Activated B cell treated with CpG ODN at 0.5 μM for 24 hours (primary cell): Measurements from ENCODE around the gene SP2. TPM values are rescaled to one million over a fixed set of nuclear protein-coding genes. Genes with fewer than 3 reads are reported as not detected.
A peak's percentile ranks its signal among the peaks of the same experiment; 100 is the strongest.

Source experiments
- ATAC-seq: fragments of 200-7000 bp; cut with Tn5 transposase; one replicate; pipeline ENCODE4 v1.10.0; 2021; ENCODE audit warnings: low read depth, mild to moderate bottlenecking, moderate library complexity
- CTCF ChIA-PET: fragments of 350-600 bp; sonication (Branson Sonifier 250); formaldehyde crosslinking; loops from one replicate; lab custom pipeline; 2021; ENCODE audit warnings: antibody characterized with exemption; lab: Charles Lee
- POLR2A ChIA-PET: fragments of 350-600 bp; sonication (Branson Sonifier 250); formaldehyde crosslinking; loops from one replicate; lab custom pipeline; 2021; ENCODE audit warnings: antibody characterized with exemption; lab: Charles Lee
- DNase-seq: peaks from one replicate; pipeline ENCODE4 v3.0.0; 2022
- H3K27ac Mint-ChIP-seq: one replicate; pipeline ENCODE4 v1.8.0; 2020; ENCODE audit warnings: mixed read lengths
- H3K27me3 Mint-ChIP-seq: one replicate; pipeline ENCODE4 v1.8.0; 2021; ENCODE audit warnings: mixed read lengths
- H3K36me3 Mint-ChIP-seq: one replicate; pipeline ENCODE4 v1.8.0; 2021; ENCODE audit warnings: low read depth, mixed read lengths
- H3K4me1 Mint-ChIP-seq: one replicate; pipeline ENCODE4 v1.8.0; 2021; ENCODE audit warnings: mixed read lengths
- H3K4me3 Mint-ChIP-seq: one replicate; pipeline ENCODE4 v1.8.0; 2020; ENCODE audit warnings: mild to moderate bottlenecking, mixed read lengths
- H3K9me3 Mint-ChIP-seq: one replicate; pipeline ENCODE4 v1.8.0; 2020; ENCODE audit warnings: mixed read lengths
- intact Hi-C: fragments of 100-400 bp; cut with micrococcal nuclease; formaldehyde crosslinking; loops from one replicate; pipeline ENCODE4 v1.15.1; 2024
- total RNA-seq: library from RNA; stranded (reverse); gene quantifications from 2 replicates; pipeline ENCODE4 v1.2.3, GENCODE V29; 2022
- TF ChIP-seq, protein P1 (sequence below): fragments of 200-600 bp; IDR thresholded peaks from one replicate; pipeline ENCODE4 v1.8.0; 2022; ENCODE audit warnings: antibody characterized with exemption, mild to moderate bottlenecking

Gene SP2
- total RNA-seq, 1 donor from 2014 or later: 28.5 TPM

DNA sequence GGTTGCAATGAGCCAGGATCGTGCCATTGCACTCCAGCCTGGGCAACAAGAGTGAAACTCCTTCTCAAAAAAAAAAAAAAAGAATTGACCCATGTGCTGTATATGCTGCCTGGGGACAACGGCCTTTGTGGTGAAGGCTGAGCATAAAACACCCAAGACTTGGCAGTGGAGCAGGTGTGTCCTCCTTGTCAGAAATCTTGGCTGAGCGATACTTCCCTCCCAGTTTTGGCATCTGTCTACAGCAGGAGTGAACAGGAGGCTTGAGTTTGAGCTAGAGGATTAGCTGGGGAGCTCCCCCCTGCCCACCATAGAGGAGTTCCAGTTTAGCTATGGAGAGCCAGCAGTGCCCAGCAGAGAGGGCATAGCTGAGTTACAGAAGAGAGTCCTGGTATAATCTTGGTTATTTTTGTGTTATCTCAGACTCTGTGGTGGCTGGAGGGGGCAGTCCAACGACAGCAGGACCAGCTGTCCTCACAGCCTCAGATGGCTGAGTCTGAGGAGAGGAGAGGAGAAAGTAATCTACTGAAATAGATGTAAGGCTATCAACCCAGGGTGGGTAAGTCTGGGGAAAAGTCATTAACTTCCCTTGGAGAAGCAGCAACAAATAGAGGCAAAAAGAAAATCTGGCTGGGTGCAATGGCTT is 18.4 kb downstream of the SP2 start:
- Mint-ChIP-seq H3K4me1 (peaks cover 4% of the 10 kb centered on the region), H3K9me3 (no peaks in the 10 kb centered on the region), H3K4me3 (no peak overlapping the region), H3K27ac (peak overlapping the region; percentile 5), H3K27me3 (no peaks in the 10 kb centered on the region), H3K36me3 (peaks cover 56% of the 10 kb centered on the region)
- DNase-seq (no peak), ATAC-seq (no peak)
- ChIA-PET CTCF (no interaction called here), POLR2A (interaction anchor here (0.7 kb wide), 1 partner anchor 419 kb away, joined by 6 read pairs; no protein-coding TSS in a partner anchor)
- intact Hi-C loops: no loop called here
- TF ChIP-seq, protein P1, sequence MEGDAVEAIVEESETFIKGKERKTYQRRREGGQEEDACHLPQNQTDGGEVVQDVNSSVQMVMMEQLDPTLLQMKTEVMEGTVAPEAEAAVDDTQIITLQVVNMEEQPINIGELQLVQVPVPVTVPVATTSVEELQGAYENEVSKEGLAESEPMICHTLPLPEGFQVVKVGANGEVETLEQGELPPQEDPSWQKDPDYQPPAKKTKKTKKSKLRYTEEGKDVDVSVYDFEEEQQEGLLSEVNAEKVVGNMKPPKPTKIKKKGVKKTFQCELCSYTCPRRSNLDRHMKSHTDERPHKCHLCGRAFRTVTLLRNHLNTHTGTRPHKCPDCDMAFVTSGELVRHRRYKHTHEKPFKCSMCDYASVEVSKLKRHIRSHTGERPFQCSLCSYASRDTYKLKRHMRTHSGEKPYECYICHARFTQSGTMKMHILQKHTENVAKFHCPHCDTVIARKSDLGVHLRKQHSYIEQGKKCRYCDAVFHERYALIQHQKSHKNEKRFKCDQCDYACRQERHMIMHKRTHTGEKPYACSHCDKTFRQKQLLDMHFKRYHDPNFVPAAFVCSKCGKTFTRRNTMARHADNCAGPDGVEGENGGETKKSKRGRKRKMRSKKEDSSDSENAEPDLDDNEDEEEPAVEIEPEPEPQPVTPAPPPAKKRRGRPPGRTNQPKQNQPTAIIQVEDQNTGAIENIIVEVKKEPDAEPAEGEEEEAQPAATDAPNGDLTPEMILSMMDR: no peak

DNA sequence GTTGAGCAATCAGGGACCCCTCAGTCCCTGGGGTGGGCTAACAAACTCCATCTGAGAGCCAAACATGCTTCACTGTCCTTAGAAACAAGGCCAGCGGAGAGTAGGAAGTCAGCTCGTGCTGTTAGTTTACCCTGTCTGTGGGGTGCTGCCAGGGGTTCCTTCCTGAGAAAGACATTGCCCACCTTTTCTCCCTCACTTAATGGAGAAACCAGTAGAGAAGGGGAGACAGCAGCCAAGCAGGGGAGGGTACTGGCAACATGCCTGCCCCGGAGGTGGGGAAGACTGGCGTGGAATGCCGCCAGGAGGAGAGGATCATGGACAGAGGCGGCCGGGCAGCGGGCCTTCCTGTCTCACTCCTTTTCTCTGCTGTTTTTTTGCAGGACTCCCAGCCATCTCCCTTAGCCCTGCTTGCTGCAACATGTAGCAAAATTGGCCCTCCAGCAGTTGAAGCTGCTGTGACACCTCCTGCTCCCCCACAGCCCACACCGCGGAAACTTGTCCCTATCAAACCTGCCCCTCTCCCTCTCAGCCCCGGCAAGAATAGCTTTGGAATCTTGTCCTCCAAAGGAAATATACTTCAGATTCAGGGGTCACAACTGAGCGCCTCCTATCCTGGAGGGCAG is 19.9 kb downstream of the SP2 start:
- H3K9me3 Mint-ChIP-seq: no peaks in the 10 kb centered on the region
- ChIA-PET POLR2A (interaction anchor here (0.6 kb wide), 1 partner anchor 1718 kb away, joined by 12 read pairs; no protein-coding TSS in a partner anchor), CTCF (no interaction called here)
- TF ChIP-seq, protein P1: no peak
- H3K27ac Mint-ChIP-seq: no peak overlapping the region
- peaks cover 4% of the 10 kb centered on the region for H3K4me1 Mint-ChIP-seq
- intact Hi-C loops: no loop called here
- no peak overlapping the region for H3K4me3 Mint-ChIP-seq
- H3K27me3 Mint-ChIP-seq: no peaks in the 10 kb centered on the region
- peaks cover 54% of the 10 kb centered on the region for H3K36me3 Mint-ChIP-seq
- DNase-seq: no peak
- no peak for ATAC-seq

DNA sequence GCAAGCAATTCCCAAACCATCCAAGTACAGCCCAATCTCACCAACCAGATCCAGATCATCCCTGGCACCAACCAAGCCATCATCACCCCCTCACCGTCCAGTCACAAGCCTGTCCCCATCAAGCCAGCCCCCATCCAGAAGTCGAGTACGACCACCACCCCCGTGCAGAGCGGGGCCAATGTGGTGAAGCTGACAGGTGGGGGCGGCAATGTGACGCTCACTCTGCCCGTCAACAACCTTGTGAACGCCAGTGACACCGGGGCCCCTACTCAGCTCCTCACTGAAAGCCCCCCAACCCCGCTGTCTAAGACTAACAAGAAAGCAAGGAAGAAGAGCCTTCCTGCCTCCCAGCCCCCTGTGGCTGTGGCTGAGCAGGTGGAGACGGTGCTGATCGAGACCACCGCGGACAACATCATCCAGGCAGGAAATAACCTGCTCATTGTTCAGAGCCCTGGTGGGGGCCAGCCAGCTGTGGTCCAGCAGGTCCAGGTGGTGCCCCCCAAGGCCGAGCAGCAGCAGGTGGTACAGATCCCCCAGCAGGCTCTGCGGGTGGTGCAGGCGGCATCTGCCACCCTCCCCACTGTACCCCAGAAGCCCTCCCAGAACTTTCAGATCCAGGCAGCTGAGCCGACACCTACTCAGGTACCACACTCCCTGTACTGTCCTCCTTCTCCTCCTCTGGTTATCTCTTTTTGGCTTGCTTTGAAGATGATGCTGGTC is 20.6 kb downstream of the SP2 start:
- H3K36me3 Mint-ChIP-seq: peaks cover 59% of the 10 kb centered on the region
- DNase-seq: no peak
- peaks cover 3% of the 10 kb centered on the region for H3K4me1 Mint-ChIP-seq
- no peaks in the 10 kb centered on the region for H3K9me3 Mint-ChIP-seq
- POLR2A ChIA-PET: no interaction called here
- CTCF ChIA-PET: no interaction called here
- H3K4me3 Mint-ChIP-seq: no peak overlapping the region
- intact Hi-C loops: no loop called here
- H3K27ac Mint-ChIP-seq: no peak overlapping the region
- TF ChIP-seq, protein P1: no peak
- no peaks in the 10 kb centered on the region for H3K27me3 Mint-ChIP-seq
- no peak for ATAC-seq

DNA sequence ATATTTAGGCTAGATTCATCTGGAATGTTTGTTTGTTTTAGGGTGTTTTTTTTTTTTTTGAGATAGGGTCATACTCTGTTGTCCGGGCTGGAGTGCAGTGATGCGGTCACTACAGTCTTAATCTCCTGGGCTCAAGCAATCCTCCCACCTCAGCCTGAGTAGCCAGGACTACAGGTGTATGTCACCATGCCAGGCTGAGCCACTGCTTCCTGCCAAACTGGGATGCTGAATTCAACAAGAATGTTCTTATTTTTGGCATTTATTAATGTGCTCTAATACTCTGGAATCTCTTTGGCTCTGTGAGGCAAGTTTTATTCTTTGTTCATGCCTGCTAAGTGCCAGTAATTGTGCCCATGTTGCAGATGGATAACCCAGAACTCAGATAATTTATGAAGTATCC is 21.5 kb downstream of the SP2 start:
- TF ChIP-seq, protein P1: no peak
- Mint-ChIP-seq H3K27me3 (no peaks in the 10 kb centered on the region), H3K4me1 (no peaks in the 10 kb centered on the region), H3K4me3 (no peak overlapping the region), H3K36me3 (peaks cover 61% of the 10 kb centered on the region), H3K27ac (no peak overlapping the region), H3K9me3 (no peaks in the 10 kb centered on the region)
- ChIA-PET CTCF (no interaction called here), POLR2A (no interaction called here)
- intact Hi-C loops: no loop called here
- DNase-seq (no peak), ATAC-seq (no peak)

DNA sequence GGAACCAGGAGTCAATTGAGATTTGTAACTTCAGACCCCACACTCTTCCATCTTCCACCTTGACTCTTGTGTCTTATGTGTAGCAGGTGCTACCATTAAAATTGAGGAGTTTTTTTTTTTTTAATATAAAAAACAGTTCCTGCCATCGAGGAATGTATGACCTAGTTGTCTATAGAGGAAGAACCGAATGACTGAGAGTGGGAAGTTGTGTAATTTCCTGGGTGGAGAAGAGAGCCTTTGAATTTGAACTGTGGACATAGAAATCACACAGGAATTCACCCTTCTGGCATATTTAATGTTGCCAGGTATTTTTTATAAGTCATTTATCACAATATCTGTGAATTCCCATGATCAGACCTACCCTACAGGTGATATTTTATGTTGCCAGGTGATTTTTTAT is 22.0 kb downstream of the SP2 start:
- POLR2A ChIA-PET: no interaction called here
- Mint-ChIP-seq H3K27me3 (no peaks in the 10 kb centered on the region), H3K9me3 (no peaks in the 10 kb centered on the region), H3K4me1 (no peaks in the 10 kb centered on the region), H3K27ac (no peak overlapping the region), H3K36me3 (peaks cover 64% of the 10 kb centered on the region), H3K4me3 (no peak overlapping the region)
- intact Hi-C loops: no loop called here
- ATAC-seq (no peak), DNase-seq (no peak)
- CTCF ChIA-PET: no interaction called here
- TF ChIP-seq, protein P1: no peak
